Measurements from ENCODE around the gene SIT1.

Gene SIT1

DNA sequence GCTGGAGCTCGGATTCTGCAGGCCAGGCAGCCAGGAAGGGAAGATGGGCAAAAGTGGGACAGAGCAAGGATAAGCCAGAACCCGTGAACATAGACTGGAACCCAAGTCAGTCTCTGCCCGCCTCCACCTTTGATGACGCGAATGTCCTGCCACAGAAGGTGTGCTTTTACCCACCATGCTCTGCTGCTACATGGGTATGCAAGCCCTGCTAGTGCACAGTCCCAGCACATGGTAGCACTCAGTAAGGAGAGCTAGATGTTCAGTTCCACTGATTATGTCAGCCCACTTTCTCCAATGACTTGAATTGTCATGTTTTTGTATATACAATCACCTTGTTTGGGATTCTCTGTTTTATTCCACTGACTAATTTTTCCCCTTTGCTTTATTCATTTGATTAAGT, 21.1 kb downstream of the SIT1 start:
- H2BK120ac ChIP-seq (ENCODE audit: low read depth, low read length), result no peak overlapping the region
- H3K4me2 ChIP-seq (ENCODE audit: insufficient read depth, low read length, poor library complexity, severe bottlenecking), result no peak overlapping the region
- H3K18ac ChIP-seq (ENCODE audit: low read length), result no peak overlapping the region
- H4K8ac ChIP-seq (ENCODE audit: low read depth, low read length), result no peak overlapping the region
- no peak overlapping the region for H3K14ac ChIP-seq (ENCODE audit: low read length)
- no peak overlapping the region for H3K27ac ChIP-seq (replicated peaks; ENCODE audit: low read length)
- H2AK5ac ChIP-seq (ENCODE audit: low read depth, low read length), result no peak overlapping the region
- no peak overlapping the region for H2BK12ac ChIP-seq (ENCODE audit: low read length)
- H3K4me1 ChIP-seq (ENCODE audit: control insufficient read depth in 2 of 2, insufficient read depth in 1 of 2, low read depth in 1 of 2, low read length in 2 of 2), result no peaks in the 10 kb centered on the region
- peak overlapping the region; percentile 5 for H3K9ac ChIP-seq (ENCODE audit: low read depth, low read length, poor library complexity)
- H3K27me3 ChIP-seq (ENCODE audit: control insufficient read depth in 3 of 3, insufficient read depth in 3 of 3, low read depth in 1 of 3, low read length in 3 of 3), result no peaks in the 10 kb centered on the region
- no peaks in the 10 kb centered on the region for H3K79me1 ChIP-seq (ENCODE audit: low read depth, low read length)
- no peak overlapping the region for H2BK5ac ChIP-seq (ENCODE audit: low read length)
- H3K9me3 ChIP-seq (replicated peaks in 1 of 2; ENCODE audit: control insufficient read depth in 2 of 2, insufficient read depth in 1 of 2, low read depth in 1 of 2, low read length in 2 of 2), result no peaks in the 10 kb centered on the region
- WGBS, 2 donors (ENCODE audit: extremely low coverage in 2 of 2, insufficient read length in 2 of 2, insufficient replicate concordance in 1 of 2), result no CpG with 5 or more reads among the region's 5 CpGs
- no peak overlapping the region for H2AFZ ChIP-seq (ENCODE audit: low read length)
- no peaks in the 10 kb centered on the region for H3K36me3 ChIP-seq (replicated peaks in 1 of 2; ENCODE audit: control insufficient read depth in 2 of 2, insufficient read depth in 2 of 2, low read length in 2 of 2)
- no peak for DNase-seq (ENCODE audit: low spot score)
- H4K91ac ChIP-seq (ENCODE audit: low read depth, low read length, poor library complexity), result no peak overlapping the region
- no peak overlapping the region for H3K4ac ChIP-seq (ENCODE audit: low read length)
- H2BK15ac ChIP-seq (ENCODE audit: low read length), result no peak overlapping the region
- H3K4me3 ChIP-seq (ENCODE audit: low read length in 2 of 2), result no peak overlapping the region
- no peak overlapping the region for H3K23ac ChIP-seq (ENCODE audit: low read depth, low read length, poor library complexity)

DNA sequence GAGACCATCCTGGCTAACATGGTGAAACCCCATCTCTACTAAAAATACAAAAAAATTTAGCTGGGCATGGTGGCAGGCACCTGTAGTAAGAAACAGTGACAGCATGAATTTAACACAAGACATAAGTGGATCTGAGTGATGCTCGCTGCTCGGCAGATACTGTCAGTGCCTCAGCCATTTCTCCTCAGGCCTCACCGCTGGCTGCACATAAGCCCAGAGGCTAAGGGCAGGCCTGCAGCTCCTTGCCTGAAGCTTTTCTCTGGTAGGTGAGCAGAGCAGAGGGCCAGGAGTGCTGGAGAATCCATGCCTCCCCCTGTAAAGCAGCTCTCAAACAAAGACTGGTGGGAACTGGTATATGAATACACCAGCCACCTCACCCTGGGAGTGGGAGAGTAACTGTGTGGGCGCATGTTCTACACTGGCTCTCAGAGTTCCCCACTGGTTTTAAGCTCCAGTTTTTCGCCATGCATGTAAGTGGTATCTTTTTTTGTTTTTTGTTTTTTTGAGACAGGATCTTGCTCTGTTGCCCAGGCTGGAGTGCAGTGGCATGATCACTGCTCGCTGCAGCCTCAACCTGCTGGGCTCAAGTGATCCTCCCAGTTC, 22.2 kb downstream of the SIT1 start:
- Histone ChIP-seq H2AFZ (ENCODE audit: low read length) (no peak overlapping the region), H3K4me3 (ENCODE audit: low read length in 2 of 2) (no peak overlapping the region), H2BK120ac (ENCODE audit: low read depth, low read length) (no peak overlapping the region), H2BK15ac (ENCODE audit: low read length) (no peak overlapping the region), H3K27ac (replicated peaks; ENCODE audit: low read length) (no peak overlapping the region), H3K36me3 (replicated peaks in 1 of 2; ENCODE audit: control insufficient read depth in 2 of 2, insufficient read depth in 2 of 2, low read length in 2 of 2) (no peaks in the 10 kb centered on the region), H3K18ac (ENCODE audit: low read length) (no peak overlapping the region), H3K4me2 (ENCODE audit: insufficient read depth, low read length, poor library complexity, severe bottlenecking) (no peak overlapping the region), H3K4ac (ENCODE audit: low read length) (no peak overlapping the region), H4K91ac (ENCODE audit: low read depth, low read length, poor library complexity) (no peak overlapping the region), H3K9ac (ENCODE audit: low read depth, low read length, poor library complexity) (no peak overlapping the region), H2AK5ac (ENCODE audit: low read depth, low read length) (no peak overlapping the region), H3K23ac (ENCODE audit: low read depth, low read length, poor library complexity) (no peak overlapping the region), H3K79me1 (ENCODE audit: low read depth, low read length) (no peaks in the 10 kb centered on the region), H2BK5ac (ENCODE audit: low read length) (no peak overlapping the region), H4K8ac (ENCODE audit: low read depth, low read length) (no peak overlapping the region), H2BK12ac (ENCODE audit: low read length) (no peak overlapping the region), H3K9me3 (replicated peaks in 1 of 2; ENCODE audit: control insufficient read depth in 2 of 2, insufficient read depth in 1 of 2, low read depth in 1 of 2, low read length in 2 of 2) (peaks cover 0 to 2% of the 10 kb centered on the region in 2 donors), H3K4me1 (ENCODE audit: control insufficient read depth in 2 of 2, insufficient read depth in 1 of 2, low read depth in 1 of 2, low read length in 2 of 2) (no peaks in the 10 kb centered on the region), H3K14ac (ENCODE audit: low read length) (no peak overlapping the region), H3K27me3 (ENCODE audit: control insufficient read depth in 3 of 3, insufficient read depth in 3 of 3, low read depth in 1 of 3, low read length in 3 of 3) (no peaks in the 10 kb centered on the region)
- WGBS, 2 donors (ENCODE audit: extremely low coverage in 2 of 2, insufficient read length in 2 of 2, insufficient replicate concordance in 1 of 2), result no CpG with 5 or more reads among the region's 6 CpGs
- DNase-seq (ENCODE audit: low spot score), result no peak

DNA sequence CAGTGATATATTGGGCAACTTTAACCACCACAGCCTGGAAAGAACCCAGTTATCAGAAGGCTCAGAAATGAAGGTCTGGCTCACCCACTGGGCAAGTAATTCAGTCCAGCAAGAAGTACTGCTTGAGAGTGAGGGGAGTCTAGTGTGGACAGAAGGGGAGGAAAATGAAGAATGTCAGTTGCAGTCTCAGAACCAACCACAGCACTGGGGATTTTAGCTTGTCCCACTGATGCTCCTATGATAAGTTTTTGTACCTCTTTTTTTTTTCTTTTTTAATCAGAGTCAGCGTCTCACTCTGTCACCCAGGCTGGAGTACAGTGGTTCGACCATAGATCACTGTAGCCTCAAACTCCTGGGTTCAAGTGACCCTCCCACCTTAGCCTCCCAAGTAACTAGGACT, 23.2 kb downstream of the SIT1 start:
- H3K4ac ChIP-seq (ENCODE audit: low read length), result no peak overlapping the region
- no peaks in the 10 kb centered on the region for H3K4me1 ChIP-seq (ENCODE audit: control insufficient read depth in 2 of 2, insufficient read depth in 1 of 2, low read depth in 1 of 2, low read length in 2 of 2)
- WGBS, 2 donors (ENCODE audit: extremely low coverage in 2 of 2, insufficient read length in 2 of 2, insufficient replicate concordance in 1 of 2), result no CpG with 5 or more reads among the region's 2 CpGs
- H2BK15ac ChIP-seq (ENCODE audit: low read length), result no peak overlapping the region
- H3K23ac ChIP-seq (ENCODE audit: low read depth, low read length, poor library complexity), result no peak overlapping the region
- no peak overlapping the region for H2BK120ac ChIP-seq (ENCODE audit: low read depth, low read length)
- no peak overlapping the region for H4K8ac ChIP-seq (ENCODE audit: low read depth, low read length)
- no peak overlapping the region for H2BK12ac ChIP-seq (ENCODE audit: low read length)
- no peak overlapping the region for H3K9ac ChIP-seq (ENCODE audit: low read depth, low read length, poor library complexity)
- no peak overlapping the region for H4K91ac ChIP-seq (ENCODE audit: low read depth, low read length, poor library complexity)
- no peak overlapping the region for H3K4me2 ChIP-seq (ENCODE audit: insufficient read depth, low read length, poor library complexity, severe bottlenecking)
- no peaks in the 10 kb centered on the region for H3K79me1 ChIP-seq (ENCODE audit: low read depth, low read length)
- peaks cover 0 to 2% of the 10 kb centered on the region in 2 donors for H3K9me3 ChIP-seq (replicated peaks in 1 of 2; ENCODE audit: control insufficient read depth in 2 of 2, insufficient read depth in 1 of 2, low read depth in 1 of 2, low read length in 2 of 2)
- H3K4me3 ChIP-seq (ENCODE audit: low read length in 2 of 2), result no peak overlapping the region
- no peaks in the 10 kb centered on the region for H3K27me3 ChIP-seq (ENCODE audit: control insufficient read depth in 3 of 3, insufficient read depth in 3 of 3, low read depth in 1 of 3, low read length in 3 of 3)
- no peak overlapping the region for H2AK5ac ChIP-seq (ENCODE audit: low read depth, low read length)
- no peak for DNase-seq (ENCODE audit: low spot score)
- H2BK5ac ChIP-seq (ENCODE audit: low read length), result no peak overlapping the region
- no peak overlapping the region for H3K14ac ChIP-seq (ENCODE audit: low read length)
- H3K18ac ChIP-seq (ENCODE audit: low read length), result no peak overlapping the region
- H3K36me3 ChIP-seq (replicated peaks in 1 of 2; ENCODE audit: control insufficient read depth in 2 of 2, insufficient read depth in 2 of 2, low read length in 2 of 2), result no peaks in the 10 kb centered on the region
- H2AFZ ChIP-seq (ENCODE audit: low read length), result no peak overlapping the region
- no peak overlapping the region for H3K27ac ChIP-seq (replicated peaks; ENCODE audit: low read length)

DNA sequence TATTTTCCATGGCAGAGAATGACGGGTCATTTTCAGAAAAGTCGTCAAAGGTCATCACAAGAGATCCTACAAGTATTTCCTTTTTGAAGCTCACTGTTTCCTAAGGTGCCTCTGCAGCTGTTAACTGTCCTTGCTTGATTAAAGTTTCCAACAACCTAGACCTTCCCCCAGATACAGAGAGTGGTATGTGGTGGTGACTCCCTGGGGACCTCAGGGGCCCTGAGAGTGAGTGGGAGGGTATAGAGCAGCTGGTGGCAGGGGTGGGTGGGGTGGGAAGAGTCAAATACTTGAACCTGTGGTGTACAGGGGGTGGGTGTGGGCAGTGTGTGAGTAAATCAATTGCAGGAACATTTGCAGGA, 31.0 kb downstream of the SIT1 start:
- Histone ChIP-seq H4K91ac (ENCODE audit: low read depth, low read length, poor library complexity) (no peak overlapping the region), H2BK5ac (ENCODE audit: low read length) (no peak overlapping the region), H3K18ac (ENCODE audit: low read length) (no peak overlapping the region), H3K9ac (ENCODE audit: low read depth, low read length, poor library complexity) (no peak overlapping the region), H3K79me1 (ENCODE audit: low read depth, low read length) (no peaks in the 10 kb centered on the region), H3K36me3 (replicated peaks in 1 of 2; ENCODE audit: control insufficient read depth in 2 of 2, insufficient read depth in 2 of 2, low read length in 2 of 2) (no peaks in the 10 kb centered on the region), H2BK15ac (ENCODE audit: low read length) (no peak overlapping the region), H2BK120ac (ENCODE audit: low read depth, low read length) (peak overlapping the region; percentile 28), H3K27ac (replicated peaks; ENCODE audit: low read length) (no peak overlapping the region), H2AFZ (ENCODE audit: low read length) (no peak overlapping the region), H3K23ac (ENCODE audit: low read depth, low read length, poor library complexity) (no peak overlapping the region), H2AK5ac (ENCODE audit: low read depth, low read length) (no peak overlapping the region), H2BK12ac (ENCODE audit: low read length) (no peak overlapping the region), H3K4me2 (ENCODE audit: insufficient read depth, low read length, poor library complexity, severe bottlenecking) (no peak overlapping the region), H3K14ac (ENCODE audit: low read length) (no peak overlapping the region), H3K4ac (ENCODE audit: low read length) (no peak overlapping the region), H3K4me3 (ENCODE audit: low read length in 2 of 2) (no peak overlapping the region), H3K27me3 (ENCODE audit: control insufficient read depth in 3 of 3, insufficient read depth in 3 of 3, low read depth in 1 of 3, low read length in 3 of 3) (peaks cover 7 to 66% (median 34%) of the 10 kb centered on the region in 3 experiments), H3K4me1 (ENCODE audit: control insufficient read depth in 2 of 2, insufficient read depth in 1 of 2, low read depth in 1 of 2, low read length in 2 of 2) (peaks cover 0 to 15% of the 10 kb centered on the region in 2 donors), H3K9me3 (replicated peaks in 1 of 2; ENCODE audit: control insufficient read depth in 2 of 2, insufficient read depth in 1 of 2, low read depth in 1 of 2, low read length in 2 of 2) (peaks cover 2 to 7% of the 10 kb centered on the region in 2 donors), H4K8ac (ENCODE audit: low read depth, low read length) (no peak overlapping the region)
- DNase-seq (ENCODE audit: low spot score), result no peak
- no CpG with 5 or more reads among the region's 2 CpGs for WGBS, 2 donors (ENCODE audit: extremely low coverage in 2 of 2, insufficient read length in 2 of 2, insufficient replicate concordance in 1 of 2)

Data from neuronal stem cell (in vitro differentiated cells).